Keratinocyte (primary cell): ENCODE data around the gene TRAF2.

ENCODE experiments used
- CTCF ChIP-seq, 3 experiments: IDR thresholded peaks in 1 of 3; conservative IDR thresholded peaks in 1 of 3; optimal IDR thresholded peaks in 1 of 3; 2 replicates in 2 of 3; 3 replicates in 1 of 3; pipeline versions ENCODE3 to v1.5.1; 2011; ENCODE audit warnings: low read length in 3 of 3, mild to moderate bottlenecking in 3 of 3, moderate library complexity in 2 of 3, control low read depth in 1 of 3, inconsistent platforms in 1 of 3; ENCODE audit not compliant: insufficient read depth in 2 of 3; ENCODE audit errors: extremely low read depth in 1 of 3
- EZH2 ChIP-seq: IDR thresholded peaks from one replicate; pipeline ENCODE4 v1.6.1; 2012; ENCODE audit warnings: inconsistent platforms, mild to moderate bottlenecking, low read length, moderate library complexity

- TF ChIP-seq CTCF (optimal IDR thresholded peaks at IDR 0.05 in 1 of 3, IDR thresholded peaks at IDR 0.05 in 1 of 3, conservative IDR thresholded peaks at IDR 0.05 in 1 of 3; ENCODE audit: extremely low read depth in 1 of 3, insufficient read depth in 2 of 3, low read length in 3 of 3) (no peak), EZH2 (no peak)
These were observed 74.6 kb downstream of the TRAF2 start for GRCh38 chr9:136960938-136961275.
